Left forelimb (tissue), 1 donor: ENCODE data around the gene HS3ST3A1.
A peak's percentile ranks its signal among the peaks of the same experiment; 100 is the strongest.
"Not testable (repeated sequence)": the region's sequence is repeated elsewhere in the genome, so short reads cannot be mapped to it uniquely, and the experiment has no call there.

Experiments
- DNase-seq: peaks from one replicate; pipeline ENCODE4 v3.0.0-alpha.2; 2018; ENCODE audit warnings: low spot score

Gene HS3ST3A1

GRCh38 chr17:13575922-13576419, 25.8 kb downstream of the HS3ST3A1 start:
- no peak for DNase-seq

- no peak for DNase-seq
Observed at GRCh38 chr17:13575466-13575865, 26.3 kb downstream of the HS3ST3A1 start.

GRCh38 chr17:13572581-13572980, 29.1 kb downstream of the HS3ST3A1 start:
- DNase-seq: no peak

GRCh38 chr17:13569398-13570123, 32.2 kb downstream of the HS3ST3A1 start:
- DNase-seq: no peak

GRCh38 chr17:13568582-13569397, 32.9 kb downstream of the HS3ST3A1 start:
- DNase-seq: no peak

- DNase-seq: no peak
Observed at GRCh38 chr17:13563866-13564265, 37.9 kb downstream of the HS3ST3A1 start.

- peak; percentile 74 for DNase-seq
Observed at GRCh38 chr17:13562271-13562800, 39.4 kb downstream of the HS3ST3A1 start.

GRCh38 chr17:13561606-13562270, 40.0 kb downstream of the HS3ST3A1 start:
- DNase-seq: no peak

GRCh38 chr17:13560935-13561334, 40.8 kb downstream of the HS3ST3A1 start:
- DNase-seq: no peak

- no peak for DNase-seq
Observed at GRCh38 chr17:13558588-13558987, 43.1 kb downstream of the HS3ST3A1 start.

GRCh38 chr17:13557077-13557476, 44.7 kb downstream of the HS3ST3A1 start:
- DNase-seq: no peak

GRCh38 chr17:13554231-13554630, 47.5 kb downstream of the HS3ST3A1 start:
- no peak for DNase-seq

- DNase-seq: no peak
Observed at GRCh38 chr17:13550291-13550690, 51.4 kb downstream of the HS3ST3A1 start.

- DNase-seq: not testable (repeated sequence)
Observed at GRCh38 chr17:13548576-13548975, 53.2 kb downstream of the HS3ST3A1 start.

- DNase-seq: no peak
Observed at GRCh38 chr17:13546851-13547250, 54.9 kb downstream of the HS3ST3A1 start.

- no peak for DNase-seq
Observed at GRCh38 chr17:13545941-13546340, 55.8 kb downstream of the HS3ST3A1 start.

- DNase-seq: no peak
Observed at GRCh38 chr17:13544765-13545164, 57.0 kb downstream of the HS3ST3A1 start.

GRCh38 chr17:13544292-13544691, 57.4 kb downstream of the HS3ST3A1 start:
- DNase-seq: peak; percentile 79

GRCh38 chr17:13542636-13543035, 59.1 kb downstream of the HS3ST3A1 start:
- no peak for DNase-seq

GRCh38 chr17:13541032-13541480, 60.7 kb downstream of the HS3ST3A1 start:
- DNase-seq: no peak

- DNase-seq: no peak
Observed at GRCh38 chr17:13540546-13540945, 61.2 kb downstream of the HS3ST3A1 start.

GRCh38 chr17:13539421-13539820, 62.3 kb downstream of the HS3ST3A1 start:
- DNase-seq: no peak
